IMR-90 (cell line): ENCODE measurements around the gene FRMD6. TPM values are rescaled to one million over a fixed set of nuclear protein-coding genes. Genes with fewer than 3 reads are reported as not detected.

ENCODE experiments used
- ATAC-seq: fragments of 200-7000 bp; cut with Tn5 transposase; 2 replicates; pipeline ENCODE4 v1.9.1; 2020; ENCODE audit warnings: low read depth, mild to moderate bottlenecking, moderate library complexity
- BruUV-seq: library from RNA; stranded (reverse); fragments of 400-500 nt; replicated peaks from 2 replicates; lab custom pipeline; 2021; lab: Mats Ljungman, UMichigan
- CTCF ChIA-PET: fragments of 300-600 bp; formaldehyde crosslinking; extraction: SDS; loops from one replicate; lab custom pipeline; 2021; ENCODE audit warnings: antibody characterized with exemption; lab: Yijun Ruan, JAX
- POLR2A ChIA-PET: fragments of 300-600 bp; sonication (Branson Sonifier 250); formaldehyde crosslinking; loops from one replicate; lab custom pipeline; 2022; ENCODE audit warnings: antibody characterized with exemption; ENCODE audit not compliant: unreplicated experiment; lab: Charles Lee
- DNase-seq: peaks from one replicate; pipeline ENCODE4 v3.0.0; 2013
- H2AFZ ChIP-seq: replicated peaks from 2 replicates; pipeline ENCODE3; 2013; ENCODE audit warnings: low read length, mild to moderate bottlenecking; ENCODE audit not compliant: poor library complexity
- H2AK5ac ChIP-seq: 2 replicates; pipeline ENCODE4 v1.6.1; 2013; ENCODE audit warnings: low read depth, low read length, inconsistent platforms
- H2AK9ac ChIP-seq: replicated peaks from 2 replicates; pipeline ENCODE3; 2013; ENCODE audit warnings: mild to moderate bottlenecking, low read depth, low read length, moderate library complexity; ENCODE audit not compliant: poor library complexity
- H2BK120ac ChIP-seq: 2 replicates; pipeline ENCODE4 v1.6.1; 2013; ENCODE audit warnings: low read depth, low read length, inconsistent platforms
- H2BK15ac ChIP-seq: 3 replicates; pipeline ENCODE4 v1.6.1; 2013; ENCODE audit warnings: low read depth, low read length, inconsistent platforms
- H2BK20ac ChIP-seq: 2 replicates; pipeline ENCODE4 v1.6.1; 2013; ENCODE audit warnings: low read depth, mild to moderate bottlenecking, inconsistent platforms, low read length, moderate library complexity
- H2BK5ac ChIP-seq: 2 replicates; pipeline ENCODE4 v1.6.1; 2013; ENCODE audit warnings: mild to moderate bottlenecking, low read depth, low read length, inconsistent platforms; ENCODE audit not compliant: poor library complexity, severe bottlenecking
- H3K14ac ChIP-seq: replicated peaks from 2 replicates; pipeline ENCODE4 v1.6.1; 2013; ENCODE audit warnings: low read depth, low read length, inconsistent platforms
- H3K18ac ChIP-seq: 2 replicates; pipeline ENCODE4 v1.6.1; 2013; ENCODE audit warnings: low read depth, low read length, control low read depth
- H3K23ac ChIP-seq: 2 replicates; pipeline ENCODE4 v1.6.1; 2013; ENCODE audit warnings: low read depth, low read length, inconsistent platforms
- H3K27ac ChIP-seq: 2 replicates; pipeline ENCODE4 v1.5.1; 2013; ENCODE audit warnings: mild to moderate bottlenecking, control low read depth, low read length; ENCODE audit not compliant: insufficient read depth
- H3K27me3 ChIP-seq: 2 replicates; pipeline ENCODE4 v1.6.1; 2013; ENCODE audit warnings: low read length; ENCODE audit not compliant: control insufficient read depth, insufficient read depth
- H3K36me3 ChIP-seq: 2 replicates; pipeline ENCODE4 v1.6.1; 2013; ENCODE audit warnings: low read length, mixed read lengths; ENCODE audit not compliant: control insufficient read depth, insufficient read depth
- H3K4ac ChIP-seq: 2 replicates; pipeline ENCODE4 v1.6.1; 2013; ENCODE audit warnings: low read depth, low read length, inconsistent platforms
- H3K4me1 ChIP-seq: 2 replicates; pipeline ENCODE4 v1.6.1; 2013; ENCODE audit warnings: low read length, mixed read lengths; ENCODE audit not compliant: control insufficient read depth, insufficient read depth
- H3K4me2 ChIP-seq: 2 replicates; pipeline ENCODE4 v1.6.1; 2013; ENCODE audit warnings: low read depth, mild to moderate bottlenecking, control low read depth, low read length, moderate library complexity
- H3K4me3 ChIP-seq: 2 replicates; pipeline ENCODE4 v1.5.1; 2013; ENCODE audit warnings: low read depth, mild to moderate bottlenecking, control low read depth, low read length, moderate library complexity; ENCODE audit not compliant: insufficient read depth
- H3K56ac ChIP-seq: 2 replicates; pipeline ENCODE4 v1.6.1; 2013; ENCODE audit warnings: low read length, inconsistent platforms; ENCODE audit not compliant: insufficient read depth; ENCODE audit errors: extremely low read depth
- H3K79me1 ChIP-seq, 2 experiments: 2 replicates each; pipeline ENCODE4 v1.6.1; 2013; ENCODE audit warnings: low read length in 2 of 2, inconsistent platforms in 1 of 2, low read depth in 1 of 2
- H3K9ac ChIP-seq: 2 replicates; pipeline ENCODE4 v1.6.1; 2013; ENCODE audit warnings: low read depth, low read length, control low read depth
- H3K9me1 ChIP-seq: 2 replicates; pipeline ENCODE4 v1.6.1; 2013; ENCODE audit warnings: low read length, inconsistent platforms; ENCODE audit not compliant: insufficient read depth
- H3K9me3 ChIP-seq: 2 replicates; pipeline ENCODE4 v1.6.1; 2013; ENCODE audit warnings: low read length; ENCODE audit not compliant: control insufficient read depth, insufficient read depth
- H4K20me1 ChIP-seq: 2 replicates; pipeline ENCODE4 v1.6.1; 2013; ENCODE audit warnings: low read length, inconsistent platforms; ENCODE audit not compliant: insufficient read depth
- H4K5ac ChIP-seq: 2 replicates; pipeline ENCODE4 v1.6.1; 2013; ENCODE audit warnings: mild to moderate bottlenecking, low read depth, low read length, control low read depth
- H4K8ac ChIP-seq, 2 experiments: 2 replicates each; pipeline ENCODE4 v1.6.1; 2013; ENCODE audit warnings: low read depth in 2 of 2, low read length in 2 of 2, control low read depth in 1 of 2, inconsistent platforms in 1 of 2
- H4K91ac ChIP-seq: 2 replicates; pipeline ENCODE4 v1.6.1; 2013; ENCODE audit warnings: low read depth, low read length, inconsistent platforms; ENCODE audit not compliant: insufficient read depth
- CHD1 ChIP-seq: IDR thresholded peaks from 2 replicates; pipeline ENCODE4 v1.6.1; 2012; ENCODE audit warnings: low read depth, low read length, improper control_type of control experiment
- FOS ChIP-seq: fragments of 150-350 bp; IDR thresholded peaks from 2 replicates; pipeline ENCODE4 v1.6.1; 2016; ENCODE audit warnings: low read depth, low read length
- MAFK ChIP-seq: IDR thresholded peaks from 2 replicates; pipeline ENCODE4 v1.6.1; 2012; ENCODE audit warnings: low read depth, low read length, improper control_type of control experiment
- MAZ ChIP-seq: IDR thresholded peaks from 2 replicates; pipeline ENCODE4 v1.6.1; 2012; ENCODE audit warnings: low read depth, mild to moderate bottlenecking, low read length, improper control_type of control experiment, moderate library complexity, borderline replicate concordance
- MXI1 ChIP-seq: IDR thresholded peaks from 2 replicates; pipeline ENCODE4 v1.6.1; 2012; ENCODE audit warnings: low read depth, mild to moderate bottlenecking, low read length, moderate library complexity, borderline replicate concordance
- POLR2A ChIP-seq: IDR thresholded peaks from 2 replicates; pipeline ENCODE4 v1.6.1; 2012; ENCODE audit warnings: mild to moderate bottlenecking, low read depth, low read length
- RCOR1 ChIP-seq: IDR thresholded peaks from 2 replicates; pipeline ENCODE4 v1.6.1; 2012; ENCODE audit warnings: mild to moderate bottlenecking, low read length, improper control_type of control experiment; ENCODE audit not compliant: insufficient replicate concordance
- WGBS, 2 experiments: methylation state at CpG; one replicate each; pipeline versions ENCODE4 v1.1.5 to v1.1.7; 2013; ENCODE audit warnings: missing lambda C conversion rate in 2 of 2; ENCODE audit not compliant: insufficient read length in 1 of 2; ENCODE audit errors: extremely low coverage in 2 of 2; 5-methylcytosine and 5-hydroxymethylcytosine counted together
- dilution Hi-C: fragments of 300-500 bp; cut with HindIII; formaldehyde crosslinking; loops from one replicate; pipeline ENCODE4 v1.14.3; 2018; ENCODE audit warnings: low sequenced_read_pairs; ENCODE audit not compliant: unreplicated experiment
- in situ Hi-C: fragments of 300-500 bp; cut with MboI; formaldehyde crosslinking; loops from 3 replicates; pipeline ENCODE4 v1.14.3; 2019; ENCODE audit warnings: low sequenced_read_pairs, inconsistent platforms, mixed read lengths
- intact Hi-C: fragments of 100-400 bp; cut with micrococcal nuclease; formaldehyde crosslinking; loops from 2 replicates; pipeline ENCODE4 v1.10.0; 2022
- polyA plus RNA-seq, 3 experiments: library from polyadenylated mRNA; depleted of rRNA; stranded (reverse); fragments of >200 nt; gene quantifications; 2 replicates each; pipeline ENCODE4 v1.2.3, GENCODE V29; 2012; ENCODE audit warnings: low replicate concordance in 1 of 3
- total RNA-seq: library from RNA; depleted of rRNA; stranded (reverse); fragments of >200 nt; gene quantifications from 2 replicates; pipeline ENCODE4 v1.2.3, GENCODE V29; 2012

Gene FRMD6
- total and polyA plus RNA-seq, 2 of the 4 experiments (the other 2 are of a cell fraction) = 243 to 682 TPM

GRCh38 chr14:51620056-51620455 lies 31.7 kb upstream of the FRMD6 start:
- 0 out of 3 replicates have a peak overlapping the region, but pooled peaks have one; percentile 23 for H2BK15ac ChIP-seq
- ATAC-seq = no peak
- intact Hi-C loops = no loop called here
- H4K20me1 ChIP-seq = no peaks in the 10 kb centered on the region
- H2BK120ac ChIP-seq = peak overlapping the region; percentile 32; the same call in 1 of the 2 replicates
- H3K27ac ChIP-seq = no peak overlapping the region
- H2AK5ac ChIP-seq = peak overlapping the region; percentile 59; the same call in 1 of the 2 replicates
- DNase-seq = no peak
- H3K14ac ChIP-seq = 0 out of 2 replicates have a peak overlapping the region, but pooled peaks have one; percentile 15
- in situ Hi-C loops = no loop called here
- no peak overlapping the region for H4K91ac ChIP-seq
- CTCF ChIA-PET = interaction anchor here (1.1 kb wide), 1 partner anchor 58 kb away, joined by 3 read pairs; no protein-coding TSS in a partner anchor
- H2BK20ac ChIP-seq = peak overlapping the region; percentile 14; the same call in 1 of the 2 replicates
- H3K27me3 ChIP-seq = no peaks in the 10 kb centered on the region
- H3K4ac ChIP-seq = 0 out of 2 replicates have a peak overlapping the region, but pooled peaks have one; percentile 20
- no peak overlapping the region for H3K23ac ChIP-seq
- no peak overlapping the region for H3K9ac ChIP-seq
- no peak overlapping the region for H4K5ac ChIP-seq
- H3K56ac ChIP-seq = no peak overlapping the region
- H3K18ac ChIP-seq = peak overlapping the region; percentile 18
- no peaks in the 10 kb centered on the region for H3K36me3 ChIP-seq
- no CpG with 5 or more reads among the region's 2 CpGs for WGBS, 2 experiments
- no peak overlapping the region for H4K8ac ChIP-seq
- no peak overlapping the region for H2AFZ ChIP-seq
- H3K4me2 ChIP-seq = no peak overlapping the region
- no peak overlapping the region for H3K4me3 ChIP-seq
- POLR2A ChIA-PET = no interaction called here
- peaks cover 17% of the 10 kb centered on the region for H3K4me1 ChIP-seq
- H2AK9ac ChIP-seq = no peak overlapping the region
- H3K9me1 ChIP-seq = peaks cover 11% of the 10 kb centered on the region; the same call in 1 of the 2 replicates
- no peak overlapping the region for H2BK5ac ChIP-seq
- H3K9me3 ChIP-seq = no peaks in the 10 kb centered on the region
- BruUV-seq = no TSS peak
- H3K79me1 ChIP-seq = peaks cover 5 to 6% of the 10 kb centered on the region in 2 experiments
- dilution Hi-C loops = no loop called here
- TF ChIP-seq CHD1 = no peak
- no peak for TF ChIP-seq MXI1
- TF ChIP-seq FOS = no peak
- no peak for TF ChIP-seq POLR2A
- TF ChIP-seq RCOR1 = no peak
- no peak for TF ChIP-seq MAZ
- TF ChIP-seq MAFK = no peak
